H1 (cell line): ENCODE data around the gene LAG3. TPM values are rescaled to one million over a fixed set of nuclear protein-coding genes. Genes with fewer than 3 reads are reported as not detected.
A peak's percentile ranks its signal among the peaks of the same experiment; 100 is the strongest.

ENCODE experiments used
- CTCF ChIA-PET: fragments of 300-600 bp; sonication (Branson Sonifier 250); formaldehyde crosslinking; loops from one replicate; lab custom pipeline; 2021; ENCODE audit not compliant: partially characterized antibody; lab: Charles Lee
- POLR2A ChIA-PET: fragments of 300-600 bp; sonication (Branson Sonifier 250); formaldehyde crosslinking; loops from one replicate; lab custom pipeline; 2021; ENCODE audit warnings: inconsistent platforms; ENCODE audit not compliant: partially characterized antibody; lab: Charles Lee
- DNase-seq, 2 experiments: peaks; one replicate each; pipeline versions ENCODE4 v3.0.0 to v3.0.0-alpha.2; 2010 to 2022; ENCODE audit warnings: low spot score in 2 of 2, low read depth in 1 of 2, mixed read lengths in 1 of 2
- FAIRE-seq: peaks from 2 replicates; lab custom pipeline; 2011; peaks lifted over from hg19 to GRCh38; lab: Jason Lieb, UNC
- H2AFZ ChIP-seq: 2 replicates; pipeline ENCODE4 v1.8.1; 2012; ENCODE audit warnings: low read length, inconsistent platforms
- H2AK5ac ChIP-seq: 2 replicates; pipeline ENCODE4 v1.6.1; 2013; ENCODE audit warnings: low read depth, low read length
- H2BK120ac ChIP-seq: replicated peaks from 2 replicates; pipeline ENCODE3; 2013; ENCODE audit warnings: low read depth, low read length, inconsistent platforms
- H2BK12ac ChIP-seq: 2 replicates; pipeline ENCODE4 v1.6.1; 2013; ENCODE audit warnings: low read depth, low read length
- H2BK15ac ChIP-seq: 2 replicates; pipeline ENCODE4 v1.6.1; 2013; ENCODE audit warnings: low read length
- H2BK20ac ChIP-seq: 2 replicates; pipeline ENCODE4 v1.6.1; 2013; ENCODE audit warnings: low read length
- H2BK5ac ChIP-seq: 2 replicates; pipeline ENCODE4 v1.6.1; 2013; ENCODE audit warnings: low read depth, low read length
- H3K14ac ChIP-seq: 2 replicates; pipeline ENCODE4 v1.6.1; 2013; ENCODE audit warnings: inconsistent platforms; ENCODE audit not compliant: insufficient read length
- H3K18ac ChIP-seq: 2 replicates; pipeline ENCODE4 v1.6.1; 2013; ENCODE audit warnings: low read length; ENCODE audit errors: extremely low read depth
- H3K23ac ChIP-seq: 2 replicates; pipeline ENCODE4 v1.6.1; 2013; ENCODE audit warnings: inconsistent platforms; ENCODE audit not compliant: insufficient read length
- H3K23me2 ChIP-seq: 2 replicates; pipeline ENCODE4 v1.6.1; 2013; ENCODE audit warnings: low read depth, low read length
- H3K27ac ChIP-seq: 2 replicates; pipeline ENCODE4 v1.6.1; 2011; ENCODE audit warnings: low read depth, low read length, inconsistent platforms
- H3K27me3 ChIP-seq, 4 experiments: replicated peaks in 1 of 4; 1 replicate in 1 of 4; 2 replicates in 3 of 4; pipeline versions ENCODE4 v1.6.1 to v1.8.1; 2011 to 2013; ENCODE audit warnings: low read length in 3 of 4, mild to moderate bottlenecking in 3 of 4, inconsistent platforms in 2 of 4, mixed read lengths in 2 of 4, moderate library complexity in 1 of 4; ENCODE audit not compliant: control insufficient read depth in 3 of 4, insufficient read depth in 3 of 4; ENCODE audit errors: extremely low read depth in 1 of 4
- H3K36me3 ChIP-seq, 4 experiments: 2 replicates each; pipeline versions ENCODE4 v1.6.1 to v1.8.1; 2011 to 2013; ENCODE audit warnings: mild to moderate bottlenecking in 4 of 4, low read length in 3 of 4, moderate library complexity in 2 of 4, control low read depth in 1 of 4, inconsistent platforms in 1 of 4; ENCODE audit not compliant: insufficient read depth in 4 of 4, control insufficient read depth in 2 of 4
- H3K4ac ChIP-seq: replicated peaks from 2 replicates; pipeline ENCODE3; 2013; ENCODE audit warnings: low read length, low read depth, mixed read lengths, inconsistent platforms; ENCODE audit not compliant: insufficient read length
- H3K4me1 ChIP-seq, 4 experiments: replicated peaks in 1 of 4; 1 replicate in 1 of 4; 2 replicates in 3 of 4; pipeline versions ENCODE4 v1.6.1 to v1.8.1; 2011 to 2013; ENCODE audit warnings: low read length in 3 of 4, inconsistent platforms in 2 of 4, mixed read lengths in 1 of 4; ENCODE audit not compliant: insufficient read depth in 4 of 4, control insufficient read depth in 3 of 4
- H3K4me2 ChIP-seq, 2 experiments: 2 replicates each; pipeline versions ENCODE4 v1.6.1 to v1.8.1; 2011 to 2013; ENCODE audit warnings: low read depth in 2 of 2, low read length in 2 of 2, control low read depth in 1 of 2, inconsistent platforms in 1 of 2, mild to moderate bottlenecking in 1 of 2; ENCODE audit not compliant: insufficient read depth in 1 of 2
- H3K4me3 ChIP-seq, 4 experiments: fragments of 200-600, 300-600 bp in 1 of 4; sonication (generic), shearing (Covaris generic), sonication (Bioruptor Twin) in 1 of 4; 2 replicates each; pipeline versions ENCODE4 v1.5.1 to v1.8.1; 2011 to 2016; ENCODE audit warnings: low read length in 4 of 4, low read depth in 3 of 4, control low read depth in 2 of 4, inconsistent platforms in 2 of 4, mild to moderate bottlenecking in 2 of 4, mixed read lengths in 1 of 4, moderate library complexity in 1 of 4; ENCODE audit not compliant: insufficient read depth in 2 of 4; ENCODE audit errors: extremely low read depth in 1 of 4
- H3K56ac ChIP-seq: replicated peaks from 2 replicates; pipeline ENCODE3; 2013; ENCODE audit warnings: low read depth, mild to moderate bottlenecking, mixed read lengths, low read length, inconsistent platforms; ENCODE audit not compliant: insufficient read length
- H3K79me1 ChIP-seq: 2 replicates; pipeline ENCODE4 v1.6.1; 2013; ENCODE audit warnings: low read depth, low read length, control low read depth
- H3K79me2 ChIP-seq, 2 experiments: 2 replicates each; pipeline versions ENCODE4 v1.6.1 to v1.8.1; 2012 to 2013; ENCODE audit warnings: low read length in 2 of 2, mild to moderate bottlenecking in 2 of 2, inconsistent platforms in 1 of 2; ENCODE audit not compliant: insufficient read depth in 2 of 2, control insufficient read depth in 1 of 2
- H3K9ac ChIP-seq, 4 experiments: replicated peaks in 1 of 4; 1 replicate in 1 of 4; 2 replicates in 3 of 4; pipeline versions ENCODE4 v1.6.1 to v1.8.1; 2011 to 2013; ENCODE audit warnings: low read depth in 3 of 4, low read length in 3 of 4, control low read depth in 2 of 4, mild to moderate bottlenecking in 2 of 4, moderate library complexity in 2 of 4, inconsistent platforms in 1 of 4; ENCODE audit errors: extremely low read depth in 1 of 4
- H3K9me3 ChIP-seq, 2 experiments: 2 replicates each; pipeline versions ENCODE4 v1.6.1 to v1.8.1; 2012 to 2013; ENCODE audit warnings: mild to moderate bottlenecking in 2 of 2, moderate library complexity in 2 of 2, control low read depth in 1 of 2, inconsistent platforms in 1 of 2, low read depth in 1 of 2, low read length in 1 of 2, mixed read lengths in 1 of 2; ENCODE audit not compliant: insufficient read depth in 2 of 2
- H4K20me1 ChIP-seq, 2 experiments: replicated peaks in 1 of 2; 2 replicates each; pipeline versions ENCODE3 to v1.8.1; 2011 to 2013; ENCODE audit warnings: inconsistent platforms in 2 of 2, low read length in 2 of 2, mild to moderate bottlenecking in 1 of 2; ENCODE audit not compliant: insufficient read depth in 2 of 2, control insufficient read depth in 1 of 2
- H4K5ac ChIP-seq: 2 replicates; pipeline ENCODE4 v1.6.1; 2013; ENCODE audit warnings: low read length, low read depth, mixed read lengths, inconsistent platforms; ENCODE audit not compliant: insufficient read length
- H4K8ac ChIP-seq: 2 replicates; pipeline ENCODE4 v1.8.0; 2013; ENCODE audit warnings: mild to moderate bottlenecking, moderate library complexity, low read length, inconsistent platforms; ENCODE audit not compliant: insufficient read depth; ENCODE audit errors: extremely low read depth
- H4K91ac ChIP-seq: replicated peaks from 2 replicates; pipeline ENCODE3; 2013; ENCODE audit warnings: low read length, mixed read lengths, inconsistent platforms; ENCODE audit not compliant: insufficient read length
- CTCF ChIP-seq, 3 experiments: IDR thresholded peaks; 1 replicate in 2 of 3; 2 replicates in 1 of 3; pipeline versions ENCODE4 v1.5.1 to v1.6.1; 2011; ENCODE audit warnings: low read length in 3 of 3, mild to moderate bottlenecking in 3 of 3, inconsistent platforms in 2 of 3, low read depth in 1 of 3, moderate library complexity in 1 of 3; ENCODE audit not compliant: insufficient read depth in 1 of 3; ENCODE audit errors: control extremely low read depth in 1 of 3
- MAFK ChIP-seq: IDR thresholded peaks from 2 replicates; pipeline ENCODE4 v1.6.1; 2012; ENCODE audit warnings: low read depth, mild to moderate bottlenecking, improper control_type of control experiment, low read length
- WGBS, 2 experiments: shearing (Covaris generic) in 1 of 2; methylation state at CpG; one replicate each; pipeline versions ENCODE4 v1.1.6 to v1.1.7; 2013 to 2015; ENCODE audit warnings: low lambda C conversion rate in 2 of 2, mixed read lengths in 2 of 2, inconsistent platforms in 1 of 2, low coverage in 1 of 2, missing lambda C conversion rate in 1 of 2; ENCODE audit not compliant: insufficient replicate concordance in 2 of 2, insufficient coverage in 1 of 2, insufficient read length in 1 of 2; ENCODE audit errors: extremely low coverage in 1 of 2, missing lambda C conversion rate in 1 of 2; 5-methylcytosine and 5-hydroxymethylcytosine counted together
- polyA plus RNA-seq, 7 experiments: library from polyadenylated mRNA; depleted of rRNA in 3 of 7; stranded (reverse) in 5 of 7; unstranded in 2 of 7; fragments of >200 nt in 5 of 7; fragments of 200-250 nt in 2 of 7; gene quantifications; 1 replicate in 5 of 7; 2 replicates in 1 of 7; 4 replicates in 1 of 7; pipeline versions ENCODE4 v1.2.1 to v1.2.3, GENCODE V29; 2011 to 2013; ENCODE audit warnings: missing spikeins in 2 of 7, mixed read lengths in 2 of 7
- total RNA-seq: library from RNA; stranded (reverse); fragmentation: NEBNext Ultra II Directional; extraction: Animal tissue kit (Norgen Biotek cat#: 25700); gene quantifications from 2 replicates; pipeline ENCODE4 v1.2.1, GENCODE V29; 2021

LAG3 gene
- total and polyA plus RNA-seq, 2 of the 8 experiments (the other 6 are each of a cell fraction or from before 2014, with no cell fraction given): 1.1 to 3.1 TPM

GRCh38 chr12:6730169-6730568, 42.2 kb upstream of the LAG3 start:
- Histone ChIP-seq H4K8ac (no peak overlapping the region), H3K4me2 (no peak overlapping the region), H3K4me3 (no peak overlapping the region), H3K9me3 (no peaks in the 10 kb centered on the region), H3K23ac (no peak overlapping the region), H3K14ac (no peak overlapping the region), H3K18ac (no peak overlapping the region), H3K56ac (no peak overlapping the region), H2BK20ac (no peak overlapping the region), H2BK120ac (no peak overlapping the region), H3K9ac (no peak overlapping the region), H2AFZ (no peak overlapping the region), H4K20me1 (no peaks in the 10 kb centered on the region), H2AK5ac (no peak overlapping the region), H3K4me1 (no peaks in the 10 kb centered on the region), H3K27ac (no peak overlapping the region)
- CTCF ChIA-PET: interaction anchor here (0.7 to 4.0 kb wide), 7 partner anchors 8 to 116 kb away, joined by 3 to 18 read pairs (median 3); partner anchors contain the start of gene MLF2
- POLR2A ChIA-PET: interaction anchor here (0.7 to 2.8 kb wide), 4 partner anchors 9 to 41 kb away, joined by 3 to 7 read pairs (median 4); partner anchors contain the start of genes MLF2 and ZNF384
- no peak for FAIRE-seq
- 75% methylated on average over 8 of the region's 8 CpGs; no CpG with 5 or more reads in 1 of the 2 experiments for WGBS, 2 experiments
- TF ChIP-seq CTCF (IDR thresholded peaks at IDR 0.05; ENCODE audit: control extremely low read depth in 1 of 3, insufficient read depth in 1 of 3, low read depth in 1 of 3, low read length in 3 of 3) (peak in 1 of 3 experiments; percentile 9; a peak in 1 of 4 replicates), MAFK (no peak)
- TF ChIP-seq, all 59 proteins: peak for 1
- peaks cover 2% of the 10 kb centered on the region; the same call in 1 of the 2 replicates for H3K79me1 ChIP-seq
- no peak overlapping the region for H4K91ac ChIP-seq
- DNase-seq: no peak
- H2BK12ac ChIP-seq: no peak overlapping the region
- H3K27me3 ChIP-seq: no peaks in the 10 kb centered on the region
- H2BK5ac ChIP-seq: no peak overlapping the region; the same call in 1 of the 2 replicates
- peaks cover 0 to 3% of the 10 kb centered on the region in 2 experiments; a peak in 1 of 4 replicates for H3K79me2 ChIP-seq
- H4K5ac ChIP-seq: no peak overlapping the region
- H3K36me3 ChIP-seq: peaks cover 0 to 34% (median 25%) of the 10 kb centered on the region in 4 experiments; a peak in 7 of 8 replicates
- H3K23me2 ChIP-seq: no peaks in the 10 kb centered on the region
- no peak overlapping the region for H3K4ac ChIP-seq
- H2BK15ac ChIP-seq: no peak overlapping the region
